ENCODE results near the gene TBC1D13. TPM values are rescaled to one million over a fixed set of nuclear protein-coding genes. Genes with fewer than 3 reads are reported as not detected.

TBC1D13 gene
- total RNA-seq, 1 experiment from 2014 or later: 10.9 TPM

DNA sequence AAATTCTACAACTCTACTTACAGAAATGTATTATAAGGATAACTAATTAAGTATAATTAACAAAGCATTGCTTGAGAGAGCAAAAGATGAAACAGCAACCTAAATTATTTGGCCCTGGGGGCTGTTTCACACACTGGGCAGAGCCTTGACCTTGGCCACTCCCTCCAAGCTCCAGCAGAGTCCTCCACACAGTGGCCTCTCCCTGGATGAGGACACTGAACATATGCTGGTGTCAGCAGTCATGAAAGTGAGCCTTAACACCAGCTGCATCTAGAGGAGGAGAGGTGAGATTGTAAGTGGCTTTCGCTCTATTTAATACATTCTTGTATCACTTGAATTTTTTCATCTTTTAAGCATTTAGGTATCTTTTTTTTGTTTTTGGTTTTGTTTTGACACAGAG lies 39.8 kb upstream of the TBC1D13 start:
- Mint-ChIP-seq H3K27ac (ENCODE audit: low read depth, unreplicated experiment) (no peak overlapping the region), H3K27me3 (ENCODE audit: insufficient read depth, unreplicated experiment) (no peaks in the 10 kb centered on the region), H3K4me3 (ENCODE audit: unreplicated experiment) (no peak overlapping the region), H3K9me3 (ENCODE audit: unreplicated experiment) (no peaks in the 10 kb centered on the region), H3K4me1 (ENCODE audit: insufficient read depth, unreplicated experiment) (no peaks in the 10 kb centered on the region), H3K36me3 (ENCODE audit: insufficient read depth, unreplicated experiment) (peaks cover 6% of the 10 kb centered on the region)
- no TSS peak for BruUV-seq (replicated peaks)
- ChIA-PET CTCF (interaction anchor here (0.6 to 3.0 kb wide), 2 partner anchors 14 to 23 kb away, joined by 4 to 12 read pairs; no protein-coding TSS in a partner anchor), POLR2A (interaction anchor here (0.6 kb wide), 1 partner anchor 11 kb away, joined by 3 read pairs; no protein-coding TSS in a partner anchor)
- intact Hi-C loops (cut with micrococcal nuclease): no loop called here
- DNase-seq (ENCODE audit: unreplicated experiment): no peak
- TF ChIP-seq, protein P1, sequence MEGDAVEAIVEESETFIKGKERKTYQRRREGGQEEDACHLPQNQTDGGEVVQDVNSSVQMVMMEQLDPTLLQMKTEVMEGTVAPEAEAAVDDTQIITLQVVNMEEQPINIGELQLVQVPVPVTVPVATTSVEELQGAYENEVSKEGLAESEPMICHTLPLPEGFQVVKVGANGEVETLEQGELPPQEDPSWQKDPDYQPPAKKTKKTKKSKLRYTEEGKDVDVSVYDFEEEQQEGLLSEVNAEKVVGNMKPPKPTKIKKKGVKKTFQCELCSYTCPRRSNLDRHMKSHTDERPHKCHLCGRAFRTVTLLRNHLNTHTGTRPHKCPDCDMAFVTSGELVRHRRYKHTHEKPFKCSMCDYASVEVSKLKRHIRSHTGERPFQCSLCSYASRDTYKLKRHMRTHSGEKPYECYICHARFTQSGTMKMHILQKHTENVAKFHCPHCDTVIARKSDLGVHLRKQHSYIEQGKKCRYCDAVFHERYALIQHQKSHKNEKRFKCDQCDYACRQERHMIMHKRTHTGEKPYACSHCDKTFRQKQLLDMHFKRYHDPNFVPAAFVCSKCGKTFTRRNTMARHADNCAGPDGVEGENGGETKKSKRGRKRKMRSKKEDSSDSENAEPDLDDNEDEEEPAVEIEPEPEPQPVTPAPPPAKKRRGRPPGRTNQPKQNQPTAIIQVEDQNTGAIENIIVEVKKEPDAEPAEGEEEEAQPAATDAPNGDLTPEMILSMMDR (IDR thresholded peaks at IDR 0.05; ENCODE audit: unreplicated experiment): no peak

DNA sequence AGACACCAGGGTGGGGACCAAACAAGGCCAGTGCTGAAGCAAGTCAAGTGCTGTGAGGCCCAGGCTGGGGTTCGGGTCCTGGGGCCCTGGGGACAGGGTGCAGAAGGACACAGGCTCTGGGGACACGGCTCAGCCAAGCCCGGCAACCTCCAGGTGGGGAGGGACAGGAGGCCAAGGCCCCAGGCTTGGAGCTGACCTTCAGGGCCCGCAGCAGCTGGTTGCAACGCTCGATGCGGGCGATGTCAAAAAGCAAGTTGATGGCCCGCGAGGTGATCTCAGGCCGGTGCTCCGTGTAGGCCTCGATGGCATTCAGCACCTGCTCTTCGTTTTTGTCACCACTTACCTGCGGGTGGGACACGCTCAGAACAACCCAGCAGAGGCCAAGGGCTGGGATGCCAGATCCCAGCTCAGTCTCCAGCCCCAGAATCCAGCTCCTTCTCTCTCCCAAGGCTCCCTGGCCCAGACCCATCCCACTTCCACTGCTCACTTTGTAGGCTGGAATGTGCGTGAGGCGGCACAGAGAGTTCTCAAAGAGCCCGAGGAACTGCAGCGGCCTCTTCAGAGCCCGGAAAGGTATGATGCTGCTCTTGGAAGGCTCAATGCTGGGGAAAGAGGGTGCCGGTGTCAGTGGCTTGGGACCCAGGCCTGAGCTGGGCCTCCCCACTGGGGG lies 36.0 kb upstream of the TBC1D13 start:
- no peaks in the 10 kb centered on the region for H3K9me3 Mint-ChIP-seq (ENCODE audit: unreplicated experiment)
- no peaks in the 10 kb centered on the region for H3K4me1 Mint-ChIP-seq (ENCODE audit: insufficient read depth, unreplicated experiment)
- no peak overlapping the region for H3K27ac Mint-ChIP-seq (ENCODE audit: low read depth, unreplicated experiment)
- H3K36me3 Mint-ChIP-seq (ENCODE audit: insufficient read depth, unreplicated experiment): peaks cover 15% of the 10 kb centered on the region
- no TSS peak for BruUV-seq (replicated peaks)
- H3K4me3 Mint-ChIP-seq (ENCODE audit: unreplicated experiment): no peak overlapping the region
- no peak for DNase-seq (ENCODE audit: unreplicated experiment)
- H3K27me3 Mint-ChIP-seq (ENCODE audit: insufficient read depth, unreplicated experiment): no peaks in the 10 kb centered on the region
- POLR2A ChIA-PET: interaction anchor here (1.2 to 1.3 kb wide), 2 partner anchors 11 to 17 kb away, joined by 4 to 6 read pairs; no protein-coding TSS in a partner anchor
- CTCF ChIA-PET: no interaction called here
- intact Hi-C loops (cut with micrococcal nuclease): no loop called here
- TF ChIP-seq, protein P1 (IDR thresholded peaks at IDR 0.05; ENCODE audit: unreplicated experiment): no peak

DNA sequence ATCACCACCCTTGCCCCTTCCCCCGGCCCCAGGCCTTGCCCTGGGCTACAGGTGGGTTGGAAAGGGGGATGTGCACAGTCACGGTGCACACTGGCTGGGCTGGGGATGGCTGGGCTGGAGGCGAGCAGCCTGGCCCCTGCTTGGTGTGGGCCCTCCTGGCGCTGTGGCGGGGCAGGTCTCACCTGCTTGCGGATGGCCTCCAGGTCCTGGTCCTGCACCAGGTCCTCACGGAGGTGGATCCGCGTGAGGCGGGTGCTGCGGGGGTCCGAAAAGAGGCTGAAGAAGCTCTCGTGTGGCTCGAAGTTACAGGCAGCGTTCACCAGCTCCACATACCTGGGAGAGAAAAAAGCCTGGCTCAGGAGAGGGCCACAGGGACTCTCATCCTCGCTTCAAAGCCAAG lies 33.4 kb upstream of the TBC1D13 start:
- TF ChIP-seq, protein P1 (IDR thresholded peaks at IDR 0.05; ENCODE audit: unreplicated experiment): no peak
- intact Hi-C loops (cut with micrococcal nuclease): no loop called here
- ChIA-PET CTCF (interaction anchor here (0.7 to 1.3 kb wide), 2 partner anchors 8 kb away, joined by 3 to 4 read pairs; no protein-coding TSS in a partner anchor), POLR2A (no interaction called here)
- no peaks in the 10 kb centered on the region for H3K4me1 Mint-ChIP-seq (ENCODE audit: insufficient read depth, unreplicated experiment)
- H3K4me3 Mint-ChIP-seq (ENCODE audit: unreplicated experiment): no peak overlapping the region
- BruUV-seq (replicated peaks): no TSS peak
- no peak for DNase-seq (ENCODE audit: unreplicated experiment)
- H3K27me3 Mint-ChIP-seq (ENCODE audit: insufficient read depth, unreplicated experiment): no peaks in the 10 kb centered on the region
- no peaks in the 10 kb centered on the region for H3K9me3 Mint-ChIP-seq (ENCODE audit: unreplicated experiment)
- H3K36me3 Mint-ChIP-seq (ENCODE audit: insufficient read depth, unreplicated experiment): peaks cover 11% of the 10 kb centered on the region
- no peak overlapping the region for H3K27ac Mint-ChIP-seq (ENCODE audit: low read depth, unreplicated experiment)

DNA sequence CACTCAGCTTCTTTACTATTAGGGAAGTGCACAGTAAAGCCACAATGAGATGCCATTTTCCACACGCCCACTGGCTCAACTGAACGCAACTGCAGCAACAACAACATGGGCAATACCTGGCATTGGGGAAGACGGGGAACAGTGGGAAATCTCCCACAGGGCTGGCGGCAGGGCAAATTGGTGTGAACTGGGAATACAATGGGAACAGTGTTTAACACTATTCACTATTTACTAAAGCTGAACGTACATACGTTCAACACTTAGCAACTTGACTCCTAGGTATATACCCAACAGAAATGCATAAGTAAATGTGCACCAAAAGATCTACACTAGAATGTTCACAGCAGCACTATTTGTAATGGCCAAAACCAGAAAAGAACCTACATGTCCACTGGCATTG lies 29.5 kb upstream of the TBC1D13 start:
- ChIA-PET POLR2A (interaction anchor here (0.6 to 1.1 kb wide), 2 partner anchors 13 to 367 kb away, joined by 3 to 4 read pairs; no protein-coding TSS in a partner anchor), CTCF (interaction anchor here (0.6 kb wide), 1 partner anchor 12 kb away, joined by 4 read pairs; no protein-coding TSS in a partner anchor)
- Mint-ChIP-seq H3K4me3 (ENCODE audit: unreplicated experiment) (no peak overlapping the region), H3K36me3 (ENCODE audit: insufficient read depth, unreplicated experiment) (peaks cover 6% of the 10 kb centered on the region), H3K27me3 (ENCODE audit: insufficient read depth, unreplicated experiment) (no peaks in the 10 kb centered on the region), H3K9me3 (ENCODE audit: unreplicated experiment) (no peaks in the 10 kb centered on the region), H3K4me1 (ENCODE audit: insufficient read depth, unreplicated experiment) (no peaks in the 10 kb centered on the region), H3K27ac (ENCODE audit: low read depth, unreplicated experiment) (no peak overlapping the region)
- intact Hi-C loops (cut with micrococcal nuclease): no loop called here
- no TSS peak for BruUV-seq (replicated peaks)
- TF ChIP-seq, protein P1 (IDR thresholded peaks at IDR 0.05; ENCODE audit: unreplicated experiment): no peak
- DNase-seq (ENCODE audit: unreplicated experiment): no peak

Data from MCF 10A (cell line).